H1 (cell line): ENCODE results near the gene UROC1. TPM values are rescaled to one million over a fixed set of nuclear protein-coding genes. Genes with fewer than 3 reads are reported as not detected.

Experiments used
- BRCA1 ChIP-seq: IDR thresholded peaks from 2 replicates; pipeline ENCODE4 v1.6.1; 2012; ENCODE audit warnings: low read depth, low read length, improper control_type of control experiment
- CHD7 ChIP-seq: fragments of 300-600 bp; sonication (generic); IDR thresholded peaks from 2 replicates; pipeline ENCODE4 v1.7.1; 2012; ENCODE audit warnings: low read length, moderate library complexity, mild to moderate bottlenecking, inconsistent platforms; ENCODE audit not compliant: insufficient replicate concordance
- CREB1 ChIP-seq: IDR thresholded peaks from 2 replicates; pipeline ENCODE4 v1.6.1; 2012; ENCODE audit warnings: inconsistent platforms
- EGR1 ChIP-seq: IDR thresholded peaks from 2 replicates; pipeline ENCODE4 v1.6.1; 2011; ENCODE audit warnings: low read depth, low read length, borderline replicate concordance
- EZH2 ChIP-seq: fragments of 200-600 bp; sonication (generic); IDR thresholded peaks from 2 replicates; pipeline ENCODE4 v1.7.1; 2012; ENCODE audit warnings: low read depth, mild to moderate bottlenecking, moderate library complexity, low read length, inconsistent platforms; ENCODE audit not compliant: severe bottlenecking
- HDAC6 ChIP-seq: IDR thresholded peaks from one replicate; pipeline ENCODE4 v1.7.1; 2012; ENCODE audit warnings: low read depth, mild to moderate bottlenecking, inconsistent platforms, low read length, moderate library complexity
- JUND ChIP-seq: IDR thresholded peaks from 2 replicates; pipeline ENCODE4 v1.6.1; 2011; ENCODE audit warnings: mild to moderate bottlenecking, improper control_type of control experiment, low read length
- KDM4A ChIP-seq: IDR thresholded peaks from one replicate; pipeline ENCODE4 v1.7.1; 2012; ENCODE audit warnings: low read depth, mild to moderate bottlenecking, moderate library complexity, low read length, inconsistent platforms; ENCODE audit not compliant: severe bottlenecking
- POU5F1 ChIP-seq: IDR thresholded peaks from 2 replicates; pipeline ENCODE4 v1.6.1; 2011; ENCODE audit warnings: low read depth, mild to moderate bottlenecking, low read length, moderate library complexity
- RXRA ChIP-seq: IDR thresholded peaks from 2 replicates; pipeline ENCODE4 v1.6.1; 2011; ENCODE audit warnings: low read depth, mild to moderate bottlenecking, low read length, moderate library complexity; ENCODE audit not compliant: insufficient read depth
- TAF1 ChIP-seq: IDR thresholded peaks from 2 replicates; pipeline ENCODE4 v1.6.1; 2011; ENCODE audit warnings: mild to moderate bottlenecking, low read depth, low read length
- TCF12 ChIP-seq: IDR thresholded peaks from 2 replicates; pipeline ENCODE4 v1.6.1; 2011; ENCODE audit warnings: low read depth, mild to moderate bottlenecking, low read length
- TEAD4 ChIP-seq: IDR thresholded peaks from 2 replicates; pipeline ENCODE4 v1.6.1; 2012; ENCODE audit warnings: low read depth, low read length, inconsistent platforms, mixed read lengths
- polyA plus RNA-seq, 7 experiments: library from polyadenylated mRNA; depleted of rRNA in 3 of 7; stranded (reverse) in 5 of 7; unstranded in 2 of 7; fragments of >200 nt in 5 of 7; fragments of 200-250 nt in 2 of 7; gene quantifications; 1 replicate in 5 of 7; 2 replicates in 1 of 7; 4 replicates in 1 of 7; pipeline versions ENCODE4 v1.2.1 to v1.2.3, GENCODE V29; 2011 to 2013; ENCODE audit warnings: missing spikeins in 2 of 7, mixed read lengths in 2 of 7
- total RNA-seq: library from RNA; stranded (reverse); fragmentation: NEBNext Ultra II Directional; extraction: Animal tissue kit (Norgen Biotek cat#: 25700); gene quantifications from 2 replicates; pipeline ENCODE4 v1.2.1, GENCODE V29; 2021

Gene UROC1
- total and polyA plus RNA-seq, 2 of the 8 experiments (the other 6 are each of a cell fraction or from before 2014, with no cell fraction given) = 0.03 TPM; not detected in 1

- no peak for TF ChIP-seq CHD7
- TF ChIP-seq CREB1 = no peak
- no peak for TF ChIP-seq RXRA
- TF ChIP-seq POU5F1 = no peak
- TF ChIP-seq BRCA1 = no peak
- no peak for TF ChIP-seq EGR1
- no peak for TF ChIP-seq TAF1
- no peak for TF ChIP-seq TCF12
- TF ChIP-seq HDAC6 = no peak
- no peak for TF ChIP-seq EZH2
- no peak for TF ChIP-seq TEAD4
- no peak for TF ChIP-seq KDM4A
- no peak for TF ChIP-seq JUND
Observed at GRCh38 chr3:126463521-126463920, 54.1 kb downstream of the UROC1 start (continued).
